Dedifferentiated amniotic fluid mesenchymal stem cell (primary cell): Measurements from ENCODE around the gene GIT1.

ENCODE experiments used
- DNase-seq: peaks from one replicate; pipeline ENCODE4 v3.0.0-alpha.2; 2016; ENCODE audit errors: extremely low spot score

Gene GIT1

GRCh38 chr17:29594519-29595090 is 5.2 kb upstream of the GIT1 start:
- no peak for DNase-seq

- DNase-seq = no peak
These were observed 4.4 kb upstream of the GIT1 start for GRCh38 chr17:29593591-29594518.

- no peak for DNase-seq
These were observed 3.6 kb upstream of the GIT1 start, which contains the start of gene ANKRD13B for GRCh38 chr17:29592850-29593551. Gene ANKRD13B (plus strand): TSS chr17:29593132. CDS start chr17:29593622, 490 bp downstream.

- peak; percentile 69 for DNase-seq
These were observed 2.5 kb upstream of the GIT1 start for GRCh38 chr17:29591737-29592608.

- peak; percentile 41 for DNase-seq
These were observed 1.8 kb upstream of the GIT1 start for GRCh38 chr17:29591146-29591736.

GRCh38 chr17:29590411-29591145 is 1.1 kb upstream of the GIT1 start:
- no peak for DNase-seq

- no peak for DNase-seq
These were observed 661 bp downstream of the GIT1 start for GRCh38 chr17:29588562-29589411.

GRCh38 chr17:29588017-29588561 is 1.4 kb downstream of the GIT1 start:
- no peak for DNase-seq

- DNase-seq = no peak
These were observed 1.9 kb downstream of the GIT1 start for GRCh38 chr17:29587591-29587990.

- DNase-seq = no peak
These were observed 2.6 kb downstream of the GIT1 start for GRCh38 chr17:29586676-29587469.

- DNase-seq = no peak
These were observed 4.2 kb downstream of the GIT1 start for GRCh38 chr17:29585080-29585751.

- no peak for DNase-seq
These were observed 4.9 kb downstream of the GIT1 start for GRCh38 chr17:29584452-29585079.

- DNase-seq = no peak
These were observed 5.9 kb downstream of the GIT1 start for GRCh38 chr17:29583324-29584248.

- DNase-seq = no peak
These were observed 6.7 kb downstream of the GIT1 start for GRCh38 chr17:29582772-29583171.

- no peak for DNase-seq
These were observed 7.1 kb downstream of the GIT1 start for GRCh38 chr17:29582254-29582765.
